CD14-positive monocyte (primary cell): ENCODE results near the gene DOCK1. TPM values are rescaled to one million over a fixed set of nuclear protein-coding genes. Genes with fewer than 3 reads are reported as not detected.

Experiments
- DNase-seq, 3 donors: peaks; one replicate each; pipeline ENCODE4 v3.0.0-alpha.2; 2011 to 2022
- H2AFZ ChIP-seq: 2 replicates; pipeline ENCODE4 v1.6.0; 2012; ENCODE audit warnings: mild to moderate bottlenecking, low read depth, low read length, inconsistent platforms; ENCODE audit not compliant: insufficient read depth, poor library complexity, severe bottlenecking
- H3K27ac ChIP-seq, 2 donors: 1 replicate in 1 of 2; 2 replicates in 1 of 2; pipeline ENCODE4 v1.5.1; 2012 to 2013; ENCODE audit warnings: low read length in 2 of 2, control low read depth in 1 of 2, inconsistent platforms in 1 of 2, low read depth in 1 of 2, mild to moderate bottlenecking in 1 of 2
- H3K27me3 ChIP-seq, 2 donors: one replicate each; pipeline versions ENCODE4 v1.6.0 to v1.6.1; 2011 to 2013; ENCODE audit warnings: low read length in 2 of 2; ENCODE audit not compliant: control insufficient read depth in 2 of 2, insufficient read depth in 2 of 2
- H3K36me3 ChIP-seq, 2 donors: replicated peaks in 1 of 2; 1 replicate in 1 of 2; 2 replicates in 1 of 2; pipeline versions ENCODE4 v1.5.1 to v1.6.1; 2012 to 2013; ENCODE audit warnings: low read length in 2 of 2, control low read depth in 1 of 2, inconsistent platforms in 1 of 2, mild to moderate bottlenecking in 1 of 2; ENCODE audit not compliant: insufficient read depth in 2 of 2, control insufficient read depth in 1 of 2
- H3K4me1 ChIP-seq, 2 donors: 1 replicate in 1 of 2; 2 replicates in 1 of 2; pipeline versions ENCODE4 v1.5.1 to v1.6.1; 2012 to 2013; ENCODE audit warnings: low read length in 2 of 2, control low read depth in 1 of 2, inconsistent platforms in 1 of 2, mild to moderate bottlenecking in 1 of 2, moderate library complexity in 1 of 2; ENCODE audit not compliant: insufficient read depth in 2 of 2, control insufficient read depth in 1 of 2
- H3K4me2 ChIP-seq: replicated peaks from 2 replicates; pipeline ENCODE3; 2012; ENCODE audit warnings: low read length, moderate library complexity, mild to moderate bottlenecking; ENCODE audit not compliant: poor library complexity, severe bottlenecking; ENCODE audit errors: extremely low read depth
- H3K4me3 ChIP-seq, 3 experiments: fragments of 200-600 bp in 1 of 3; sonication (generic) in 1 of 3; replicated peaks in 1 of 3; 1 replicate in 2 of 3; 2 replicates in 1 of 3; pipeline ENCODE4 v1.5.1; 2011 to 2013; ENCODE audit warnings: low read length in 3 of 3, mild to moderate bottlenecking in 3 of 3, control low read depth in 2 of 3, low read depth in 2 of 3, inconsistent platforms in 1 of 3, moderate library complexity in 1 of 3
- H3K79me2 ChIP-seq: 2 replicates; pipeline ENCODE4 v1.6.0; 2012; ENCODE audit warnings: mild to moderate bottlenecking, control low read depth, inconsistent platforms, low read length, moderate library complexity; ENCODE audit not compliant: insufficient read depth
- H3K9ac ChIP-seq: 2 replicates; pipeline ENCODE4 v1.6.0; 2017; ENCODE audit warnings: low read length, mild to moderate bottlenecking; ENCODE audit not compliant: insufficient read depth, poor library complexity, severe bottlenecking
- H3K9me3 ChIP-seq, 2 donors: replicated peaks in 1 of 2; 1 replicate in 1 of 2; 2 replicates in 1 of 2; pipeline versions ENCODE4 v1.5.1 to v1.6.1; 2012 to 2013; ENCODE audit warnings: low read length in 2 of 2, control low read depth in 1 of 2; ENCODE audit not compliant: control insufficient read depth in 1 of 2, insufficient read depth in 1 of 2
- H4K20me1 ChIP-seq: 2 replicates; pipeline ENCODE4 v1.6.0; 2012; ENCODE audit warnings: mild to moderate bottlenecking, low read length, control low read depth, moderate library complexity; ENCODE audit not compliant: insufficient read depth
- H3K27ac Mint-ChIP-seq, 7 donors: one replicate each; pipeline ENCODE4 v1.8.0; 2020; ENCODE audit warnings: mild to moderate bottlenecking in 7 of 7, mixed read lengths in 7 of 7, moderate library complexity in 6 of 7, inconsistent platforms in 2 of 7
- H3K27me3 Mint-ChIP-seq, 3 donors: one replicate each; pipeline ENCODE4 v1.8.0; 2021 to 2022; ENCODE audit warnings: low read depth in 3 of 3, mild to moderate bottlenecking in 3 of 3, mixed read lengths in 3 of 3, moderate library complexity in 3 of 3, inconsistent platforms in 1 of 3
- H3K36me3 Mint-ChIP-seq, 2 donors: one replicate each; pipeline ENCODE4 v1.8.0; 2020; ENCODE audit warnings: mixed read lengths in 2 of 2, inconsistent platforms in 1 of 2, mild to moderate bottlenecking in 1 of 2
- H3K4me1 Mint-ChIP-seq: one replicate; pipeline ENCODE4 v1.8.0; 2020; ENCODE audit warnings: mild to moderate bottlenecking, mixed read lengths
- H3K4me3 Mint-ChIP-seq, 2 donors: one replicate each; pipeline ENCODE4 v1.8.0; 2020; ENCODE audit warnings: mild to moderate bottlenecking in 2 of 2, mixed read lengths in 2 of 2, moderate library complexity in 1 of 2
- H3K9me3 Mint-ChIP-seq, 7 donors: one replicate each; pipeline ENCODE4 v1.8.0; 2020 to 2022; ENCODE audit warnings: mixed read lengths in 7 of 7, mild to moderate bottlenecking in 6 of 7, moderate library complexity in 6 of 7, inconsistent platforms in 2 of 7
- CTCF ChIP-seq: fragments of 200-600 bp; IDR thresholded peaks from one replicate; pipeline ENCODE4 v1.8.0; 2022; ENCODE audit warnings: antibody characterized with exemption, mild to moderate bottlenecking
- WGBS: methylation state at CpG from one replicate; pipeline ENCODE4 v1.1.5; 2013; ENCODE audit warnings: missing lambda C conversion rate; ENCODE audit not compliant: insufficient coverage; 5-methylcytosine and 5-hydroxymethylcytosine counted together
- intact Hi-C, 2 donors: fragments of 100-400 bp; cut with micrococcal nuclease; formaldehyde crosslinking; loops; one replicate each; pipeline versions ENCODE4 v1.15.0 to v1.15.1; 2023
- polyA plus RNA-seq, 3 donors: library from polyadenylated mRNA; depleted of rRNA in 1 of 3; unstranded in 2 of 3; stranded (reverse) in 1 of 3; fragments of 300-500 nt in 2 of 3; fragments of >200 nt in 1 of 3; fragmentation: Illumina TruSeq in 2 of 3; gene quantifications; 1 replicate in 2 of 3; 2 replicates in 1 of 3; pipeline ENCODE4 v1.2.3, GENCODE V29; 2012 to 2021

Gene DOCK1
- polyA plus RNA-seq, 3 donors: 0.31 to 0.35 TPM; not detected in 1

GRCh38 chr10:127451628-127452027 is 546.4 kb downstream of the DOCK1 start:
- Histone ChIP-seq H3K79me2 (no peaks in the 10 kb centered on the region), H3K36me3 (no peaks in the 10 kb centered on the region), H3K9ac (no peak overlapping the region), H4K20me1 (no peaks in the 10 kb centered on the region), H3K4me1 (no peaks in the 10 kb centered on the region), H3K9me3 (no peaks in the 10 kb centered on the region), H3K27ac (no peak overlapping the region), H3K4me2 (no peak overlapping the region), H3K4me3 (no peak overlapping the region), H2AFZ (no peak overlapping the region), H3K27me3 (no peaks in the 10 kb centered on the region)
- no peak overlapping the region for H3K27ac Mint-ChIP-seq
- H3K4me1 Mint-ChIP-seq: no peaks in the 10 kb centered on the region
- peaks cover 0 to 3% (median 0%) of the 10 kb centered on the region in 3 donors for H3K27me3 Mint-ChIP-seq
- 100% methylated on average over 2 of the region's 4 CpGs for WGBS
- intact Hi-C loops: loop anchor here in 1 of 2 donors (10.0 kb wide), 1 partner anchor 1777 kb away; no protein-coding TSS in a partner anchor
- TF ChIP-seq CTCF: no peak
- H3K4me3 Mint-ChIP-seq: no peak overlapping the region
- peaks cover 0 to 5% (median 0%) of the 10 kb centered on the region in 7 donors for H3K9me3 Mint-ChIP-seq
- DNase-seq: no peak
- H3K36me3 Mint-ChIP-seq: no peaks in the 10 kb centered on the region

- intact Hi-C loops: loop anchor here in 1 of 2 donors (10.0 kb wide), 1 partner anchor 1778 kb away; no protein-coding TSS in a partner anchor
- Histone ChIP-seq H3K9me3 (no peaks in the 10 kb centered on the region), H3K4me1 (no peaks in the 10 kb centered on the region), H3K4me3 (no peak overlapping the region), H2AFZ (no peak overlapping the region), H3K27me3 (no peaks in the 10 kb centered on the region), H3K79me2 (no peaks in the 10 kb centered on the region), H3K36me3 (no peaks in the 10 kb centered on the region), H3K4me2 (no peak overlapping the region), H3K9ac (no peak overlapping the region), H3K27ac (no peak overlapping the region), H4K20me1 (no peaks in the 10 kb centered on the region)
- Mint-ChIP-seq H3K27ac (no peak overlapping the region), H3K4me3 (no peak overlapping the region), H3K27me3 (peaks cover 0 to 3% (median 0%) of the 10 kb centered on the region in 3 donors), H3K4me1 (no peaks in the 10 kb centered on the region), H3K36me3 (no peaks in the 10 kb centered on the region), H3K9me3 (peaks cover 0 to 5% (median under 1%) of the 10 kb centered on the region in 7 donors)
- WGBS: 80% methylated on average over 1 of the region's 3 CpGs
- DNase-seq: no peak
- TF ChIP-seq CTCF: no peak
Measured at GRCh38 chr10:127452568-127452967, 547.3 kb downstream of the DOCK1 start.
